Adrenal gland (tissue), 12 donors: ENCODE measurements around the gene GZMB. TPM values are rescaled to one million over a fixed set of nuclear protein-coding genes. Genes with fewer than 3 reads are reported as not detected.
"Not testable (repeated sequence)": the region's sequence is repeated elsewhere in the genome, so short reads cannot be mapped to it uniquely, and the experiment has no call there.

Experiments
- DNase-seq, 7 donors: peaks; one replicate each; pipeline ENCODE4 v3.0.0-alpha.2; 2019 to 2020
- H3K27ac ChIP-seq, 5 donors: fragments of 200-600 bp; sonication (generic) in 4 of 5; 1 replicate in 3 of 5; 2 replicates in 2 of 5; pipeline versions ENCODE4 v1.5.1 to v1.8.0; 2016 to 2020; ENCODE audit warnings: mild to moderate bottlenecking in 1 of 5
- H3K27me3 ChIP-seq: fragments of 200-600 bp; 2 replicates; pipeline ENCODE4 v1.8.0; 2021
- H3K36me3 ChIP-seq, 2 donors: fragments of 200-600 bp; replicated peaks in 1 of 2; 1 replicate in 1 of 2; 2 replicates in 1 of 2; pipeline versions ENCODE4 v1.5.1 to v1.8.0; 2018 to 2022
- H3K4me1 ChIP-seq, 2 donors: fragments of 200-600 bp; replicated peaks in 1 of 2; 1 replicate in 1 of 2; 2 replicates in 1 of 2; pipeline versions ENCODE4 v1.5.1 to v1.8.0; 2018 to 2021
- H3K4me3 ChIP-seq, 4 donors: fragments of 200-600 bp; sonication (generic) in 3 of 4; one replicate each; pipeline ENCODE4 v1.5.1; 2016 to 2018
- H3K9me3 ChIP-seq, 3 donors: fragments of 200-600 bp; sonication (generic) in 1 of 3; replicated peaks in 1 of 3; 1 replicate in 2 of 3; 2 replicates in 1 of 3; pipeline versions ENCODE4 v1.5.1 to v1.8.0; 2016 to 2021
- POLR2A ChIP-seq, 2 donors: fragments of 450-650 bp; IDR thresholded peaks; one replicate each; pipeline ENCODE4 v1.6.1; 2017; ENCODE audit warnings: antibody characterized with exemption in 2 of 2, mild to moderate bottlenecking in 2 of 2, moderate library complexity in 1 of 2
- WGBS, 4 donors: extraction: QIAGEN DNeasy Blood & Tissue Kit in 2 of 4; methylation state at CpG; one replicate each; pipeline versions ENCODE4 v1.1.5 to v1.1.7; 2013 to 2017; 5-methylcytosine and 5-hydroxymethylcytosine counted together
- intact Hi-C, 2 donors: fragments of 100-400 bp; cut with DNase I; formaldehyde crosslinking; loops; one replicate each; pipeline versions ENCODE4 v1.14.1 to v1.15.0; 2022 to 2023
- polyA plus RNA-seq, 3 donors: library from polyadenylated mRNA; stranded (reverse); fragments of 200-250 nt in 2 of 3; fragments of 350-450 nt in 1 of 3; fragmentation: Illumina TruSeq in 1 of 3; extraction: RNeasy Lipid Tissue Mini Kit (QIAGEN cat#74804) in 1 of 3; gene quantifications; one replicate each; pipeline ENCODE4 v1.2.3, GENCODE V29; 2013 to 2014
- total RNA-seq, 9 donors: library from RNA; depleted of rRNA in 4 of 9; stranded (reverse); fragments of >200 nt in 4 of 9; fragments of 120-200 nt in 1 of 9; fragmentation: NEBNext Ultra II Directional in 1 of 9; extraction: Animal tissue kit (Norgen Biotek cat#: 25700) in 1 of 9; gene quantifications; one replicate each; pipeline versions ENCODE4 v1.1.0 to v1.2.4, GENCODE V29; 2013 to 2023
- TF ChIP-seq, protein P1 (sequence below), 6 experiments: fragments of 450-650 bp in 4 of 6; fragments of 200-600 bp in 2 of 6; sonication (generic) in 1 of 6; IDR thresholded peaks; 1 replicate in 5 of 6; 2 replicates in 1 of 6; pipeline versions ENCODE4 v1.5.1 to v1.8.0; 2016 to 2021; ENCODE audit warnings: antibody characterized with exemption in 6 of 6, mild to moderate bottlenecking in 2 of 6, moderate library complexity in 1 of 6
- donor health status: healthy with polysubstance abuse.
- donor health status: Bipolar disorder and iron deficiency.
- donor health status: DM: yes; HTN: yes; CAD: no.
- donor health status: DM: no; HTN: no; CAD: no.
- donor health status: DM: no; HTN: no; CAD: no.
- donor health status: DM: yes; HTN: yes; CAD: no.

GZMB gene
- total and polyA plus RNA-seq, 12 donors: 0.39 to 5.6 (median 1.6) TPM; not detected in 2

DNA sequence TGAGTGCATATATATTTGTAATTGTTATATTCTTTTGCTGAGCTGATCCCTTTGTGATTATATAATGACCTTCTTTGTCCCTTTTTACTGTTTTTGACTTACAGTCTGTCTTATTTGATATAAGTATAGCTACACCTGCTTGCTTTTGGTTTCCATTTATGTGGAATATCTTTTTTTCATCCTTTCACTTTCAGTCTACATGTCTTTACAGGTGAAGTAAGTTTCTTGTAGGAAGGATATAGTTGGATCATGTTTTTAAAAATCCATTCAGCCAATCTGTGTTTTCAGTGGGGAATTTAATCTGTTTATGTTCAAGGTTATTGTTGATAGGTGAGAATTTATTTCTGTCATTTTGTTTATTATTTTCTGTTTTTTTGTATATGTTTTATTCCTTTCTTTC, 36.6 kb downstream of the GZMB start:
- intact Hi-C loops: no loop called here
- TF ChIP-seq POLR2A (IDR thresholded peaks at IDR 0.05): no peak
- TF ChIP-seq, protein P1, sequence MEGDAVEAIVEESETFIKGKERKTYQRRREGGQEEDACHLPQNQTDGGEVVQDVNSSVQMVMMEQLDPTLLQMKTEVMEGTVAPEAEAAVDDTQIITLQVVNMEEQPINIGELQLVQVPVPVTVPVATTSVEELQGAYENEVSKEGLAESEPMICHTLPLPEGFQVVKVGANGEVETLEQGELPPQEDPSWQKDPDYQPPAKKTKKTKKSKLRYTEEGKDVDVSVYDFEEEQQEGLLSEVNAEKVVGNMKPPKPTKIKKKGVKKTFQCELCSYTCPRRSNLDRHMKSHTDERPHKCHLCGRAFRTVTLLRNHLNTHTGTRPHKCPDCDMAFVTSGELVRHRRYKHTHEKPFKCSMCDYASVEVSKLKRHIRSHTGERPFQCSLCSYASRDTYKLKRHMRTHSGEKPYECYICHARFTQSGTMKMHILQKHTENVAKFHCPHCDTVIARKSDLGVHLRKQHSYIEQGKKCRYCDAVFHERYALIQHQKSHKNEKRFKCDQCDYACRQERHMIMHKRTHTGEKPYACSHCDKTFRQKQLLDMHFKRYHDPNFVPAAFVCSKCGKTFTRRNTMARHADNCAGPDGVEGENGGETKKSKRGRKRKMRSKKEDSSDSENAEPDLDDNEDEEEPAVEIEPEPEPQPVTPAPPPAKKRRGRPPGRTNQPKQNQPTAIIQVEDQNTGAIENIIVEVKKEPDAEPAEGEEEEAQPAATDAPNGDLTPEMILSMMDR (IDR thresholded peaks at IDR 0.05): no peak
- Histone ChIP-seq H3K36me3 (no peaks in the 10 kb centered on the region), H3K9me3 (no peaks in the 10 kb centered on the region), H3K27me3 (no peaks in the 10 kb centered on the region), H3K4me3 (no peak overlapping the region), H3K4me1 (no peaks in the 10 kb centered on the region), H3K27ac (no peak overlapping the region)
- DNase-seq: no peak

DNA sequence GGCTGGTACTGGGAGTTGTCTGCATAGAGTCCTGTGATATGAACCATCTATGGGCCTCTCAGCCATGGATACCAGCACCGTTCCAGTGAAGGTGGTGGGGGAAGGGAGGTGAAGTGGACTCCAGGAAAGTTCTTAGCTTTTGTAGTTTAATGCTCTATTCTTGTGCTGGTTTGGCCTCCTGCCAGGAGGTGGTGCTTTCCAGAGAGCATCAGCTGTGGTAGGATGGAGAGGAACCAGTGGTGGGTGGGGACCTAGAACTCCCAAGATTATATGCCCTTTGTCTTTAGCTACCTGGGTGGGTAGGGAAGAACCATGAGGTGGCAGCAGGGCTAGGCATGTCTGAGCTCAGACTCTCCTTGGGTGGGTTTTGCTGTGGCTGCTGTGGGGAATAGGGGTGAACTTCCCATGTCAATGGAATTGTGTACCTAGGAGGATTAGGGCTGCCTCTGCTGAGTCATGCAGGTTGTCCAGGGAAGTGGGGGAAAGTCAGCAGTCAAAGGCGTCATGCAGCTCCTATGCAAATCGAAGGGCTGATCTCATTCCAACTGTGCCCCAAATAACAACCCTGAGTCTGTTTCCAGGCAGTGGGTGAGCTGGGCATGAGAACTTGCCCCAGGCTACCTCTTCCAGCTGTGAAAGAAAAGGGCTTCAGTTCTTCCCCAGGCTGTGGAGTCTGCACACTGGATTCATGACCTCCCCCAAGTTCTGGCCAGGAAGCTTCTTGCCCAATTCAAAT, 38.7 kb downstream of the GZMB start:
- no peaks in the 10 kb centered on the region for H3K27me3 ChIP-seq
- H3K36me3 ChIP-seq: no peaks in the 10 kb centered on the region
- intact Hi-C loops: no loop called here
- TF ChIP-seq, protein P1 (IDR thresholded peaks at IDR 0.05): no peak
- no peak for TF ChIP-seq POLR2A (IDR thresholded peaks at IDR 0.05)
- H3K4me3 ChIP-seq: no peak overlapping the region
- no peak for DNase-seq
- WGBS, 4 donors: 70 to 88% (median 75%) methylated on average over 1 to 3 of the region's 3 CpGs
- no peak overlapping the region for H3K27ac ChIP-seq
- no peaks in the 10 kb centered on the region for H3K9me3 ChIP-seq
- no peaks in the 10 kb centered on the region for H3K4me1 ChIP-seq

DNA sequence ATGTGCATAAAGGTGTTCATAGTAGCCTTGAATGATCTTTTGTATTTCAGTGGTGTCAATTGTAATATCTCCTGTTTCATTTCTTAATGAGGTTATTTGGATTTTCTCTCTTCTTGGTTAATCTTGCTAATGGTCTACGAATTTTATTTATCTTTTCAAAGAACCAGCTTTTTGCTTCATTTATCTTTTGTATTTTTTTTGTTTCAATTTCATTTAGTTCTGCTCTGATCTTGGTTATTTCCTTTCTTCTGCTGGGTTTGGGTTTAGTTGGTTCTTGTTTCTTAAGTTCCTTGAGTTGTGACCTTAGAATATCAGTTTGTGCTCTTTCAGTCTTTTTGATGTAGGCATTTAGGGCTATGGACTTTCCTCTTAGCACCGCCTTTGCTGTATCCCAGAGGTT, 43.0 kb downstream of the GZMB start:
- H3K4me3 ChIP-seq, H3K36me3 ChIP-seq, H3K27me3 ChIP-seq, H3K27ac ChIP-seq, H3K9me3 ChIP-seq, DNase-seq, H3K4me1 ChIP-seq, intact Hi-C loops: not testable (repeated sequence)
- WGBS, 4 donors: 68 to 83% (median 72%) methylated on average over 2 of the region's 2 CpGs

DNA sequence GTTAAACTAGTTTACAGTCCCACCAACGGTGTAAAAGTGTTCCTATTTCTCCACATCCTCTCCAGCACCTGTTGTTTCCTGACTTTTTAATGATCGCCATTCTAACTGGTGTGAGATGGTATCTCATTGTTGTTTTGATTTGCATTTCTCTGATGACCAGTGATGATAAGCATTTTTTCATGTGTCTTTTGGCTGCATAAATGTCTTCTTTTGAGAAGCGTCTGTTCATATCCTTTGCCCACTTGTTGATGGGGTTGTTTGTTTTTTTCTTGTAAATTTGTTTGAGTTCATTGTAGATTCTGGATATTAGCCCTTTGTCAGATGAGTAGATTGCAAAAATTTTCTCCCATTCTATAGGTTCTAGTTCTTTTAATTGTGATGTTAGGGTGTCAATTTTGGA, 49.6 kb downstream of the GZMB start:
- H3K27ac ChIP-seq, intact Hi-C loops, H3K9me3 ChIP-seq, H3K4me3 ChIP-seq, H3K36me3 ChIP-seq, DNase-seq, H3K27me3 ChIP-seq, H3K4me1 ChIP-seq: not testable (repeated sequence)
- WGBS, 4 donors: 80 to 93% (median 84%) methylated on average over 2 to 3 of the region's 3 CpGs

Other genes with a start within 250 kb of the GZMB start
- 10 to 100 TPM in 1 of 9 donors, 1 to 10 TPM in 8; 6.0 to 11.0 (median 7.0) TPM for gene NYNRIN, start 235.2 kb downstream of the GZMB start, total RNA-seq
- 1 to 10 TPM; 2.2 to 6.1 (median 3.4) TPM for gene NYNRIN, start 235.2 kb downstream of the GZMB start, polyA plus RNA-seq
- 10 to 100 TPM in 4 of 9 donors, 1 to 10 TPM in 5; 5.0 to 43.6 (median 10.0) TPM for gene CBLN3, start 204.5 kb downstream of the GZMB start, total RNA-seq
- 10 to 100 TPM in 2 of 3 donors, 1 to 10 TPM in 1; 3.9 to 35.7 (median 21.3) TPM for gene CBLN3, start 204.5 kb downstream of the GZMB start, polyA plus RNA-seq
- 10 to 100 TPM; 30.2 to 76.9 (median 46.3) TPM for gene KHNYN, start 204.2 kb downstream of the GZMB start, total RNA-seq
- 10 to 100 TPM; 18.5 to 48.6 (median 36.2) TPM for gene KHNYN, start 204.2 kb downstream of the GZMB start, polyA plus RNA-seq
- gene SDR39U1, start 191.4 kb downstream of the GZMB start, total RNA-seq: 100 to 1,000 TPM in 1 of 9 donors, 10 to 100 TPM in 8; 35.0 to 100 (median 74.4) TPM
- gene SDR39U1, start 191.4 kb downstream of the GZMB start, polyA plus RNA-seq: 100 to 1,000 TPM in 2 of 3 donors, 10 to 100 TPM in 1; 50.4 to 218 (median 162) TPM
- gene CMA1, start 125.9 kb downstream of the GZMB start, total RNA-seq: not detected
- not detected for gene CMA1, start 125.9 kb downstream of the GZMB start, polyA plus RNA-seq
- under 1 TPM in 4 of 9 donors, not detected in 5; 0.32 to 0.55 (median 0.39) TPM for gene CTSG, start 57.9 kb downstream of the GZMB start, total RNA-seq
- under 1 TPM in 1 of 3 donors, not detected in 2; 0.13 TPM for gene CTSG, start 57.9 kb downstream of the GZMB start, polyA plus RNA-seq
- gene GZMH, start 24.5 kb downstream of the GZMB start, total RNA-seq: 1 to 10 TPM in 3 of 9 donors, under 1 TPM in 2, not detected in 4; 0.48 to 5.1 (median 1.0) TPM
- 1 to 10 TPM; 1.1 to 6.5 (median 2.7) TPM for gene GZMH, start 24.5 kb downstream of the GZMB start, polyA plus RNA-seq